Endothelial cell of umbilical vein (primary cell): ENCODE results near the gene KDM5C. TPM values are rescaled to one million over a fixed set of nuclear protein-coding genes. Genes with fewer than 3 reads are reported as not detected.
"Not testable (repeated sequence)": the region's sequence is repeated elsewhere in the genome, so short reads cannot be mapped to it uniquely, and the experiment has no call there.

Experiments used
- BruUV-seq: library from RNA; stranded (reverse); fragments of 400-500 nt; replicated peaks from 2 replicates; lab custom pipeline; 2021; lab: Mats Ljungman, UMichigan
- CTCF ChIA-PET: fragments of 300-600, 350-600 bp; sonication (Branson Sonifier 250); formaldehyde crosslinking; loops from one replicate; lab custom pipeline; 2021; ENCODE audit warnings: antibody characterized with exemption, inconsistent platforms; lab: Charles Lee
- POLR2A ChIA-PET: fragments of 300-600, 350-600 bp; sonication (Branson Sonifier 250); formaldehyde crosslinking; loops from one replicate; lab custom pipeline; 2021; ENCODE audit warnings: antibody characterized with exemption, inconsistent platforms; lab: Charles Lee
- DNase-seq: peaks from one replicate; pipeline ENCODE4 v3.0.0-alpha.2; 2011; ENCODE audit warnings: low read depth, low spot score
- FAIRE-seq: peaks from 2 replicates; lab custom pipeline; 2011; peaks lifted over from hg19 to GRCh38; lab: Jason Lieb, UNC
- H2AFZ ChIP-seq: 2 replicates; pipeline ENCODE4 v1.6.0; 2012; ENCODE audit warnings: low read depth, low read length, control low read depth, inconsistent platforms
- H3K27ac ChIP-seq: 2 replicates; pipeline ENCODE4 v1.5.1; 2011; ENCODE audit warnings: low read depth, mild to moderate bottlenecking, control low read depth, low read length, moderate library complexity; ENCODE audit not compliant: insufficient read depth
- H3K27me3 ChIP-seq, 2 experiments: 2 replicates each; pipeline versions ENCODE4 v1.6.0 to v1.6.1; 2011; ENCODE audit warnings: low read length in 2 of 2, mixed read lengths in 1 of 2; ENCODE audit not compliant: control insufficient read depth in 2 of 2, insufficient read depth in 2 of 2
- H3K36me3 ChIP-seq, 2 experiments: 2 replicates in 1 of 2; 3 replicates in 1 of 2; pipeline ENCODE4 v1.5.1; 2011; ENCODE audit warnings: low read length in 2 of 2, mild to moderate bottlenecking in 1 of 2, moderate library complexity in 1 of 2; ENCODE audit not compliant: control insufficient read depth in 2 of 2, insufficient read depth in 2 of 2; ENCODE audit errors: extremely low read depth in 1 of 2
- H3K4me1 ChIP-seq: 3 replicates; pipeline ENCODE4 v1.5.1; 2011; ENCODE audit warnings: mild to moderate bottlenecking, low read length; ENCODE audit not compliant: control insufficient read depth, insufficient read depth; ENCODE audit errors: extremely low read depth
- H3K4me2 ChIP-seq: 2 replicates; pipeline ENCODE4 v1.6.1; 2011; ENCODE audit warnings: low read length, control low read depth, mixed read lengths; ENCODE audit not compliant: insufficient read depth
- H3K4me3 ChIP-seq, 3 experiments: fragments of 200-600 bp in 1 of 3; sonication (generic), shearing (Covaris generic) in 1 of 3; replicated peaks in 1 of 3; 2 replicates each; pipeline ENCODE4 v1.5.1; 2011 to 2016; ENCODE audit warnings: control low read depth in 3 of 3, low read length in 3 of 3, mild to moderate bottlenecking in 2 of 3, inconsistent platforms in 1 of 3, low read depth in 1 of 3, moderate library complexity in 1 of 3; ENCODE audit not compliant: insufficient read depth in 1 of 3
- H3K79me2 ChIP-seq: 2 replicates; pipeline ENCODE4 v1.6.0; 2012; ENCODE audit warnings: low read length, inconsistent platforms; ENCODE audit not compliant: control insufficient read depth, insufficient read depth
- H3K9ac ChIP-seq: replicated peaks from 2 replicates; pipeline ENCODE3; 2011; ENCODE audit warnings: low read length, control low read depth; ENCODE audit not compliant: insufficient read depth; ENCODE audit errors: extremely low read depth
- H3K9me1 ChIP-seq: replicated peaks from 3 replicates; pipeline ENCODE4 v1.6.0; 2011; ENCODE audit warnings: mild to moderate bottlenecking, low read length; ENCODE audit not compliant: control insufficient read depth, insufficient read depth; ENCODE audit errors: extremely low read depth
- H3K9me3 ChIP-seq: replicated peaks from 2 replicates; pipeline ENCODE4 v1.5.1; 2012; ENCODE audit warnings: low read length, inconsistent platforms; ENCODE audit not compliant: control insufficient read depth, insufficient read depth
- H4K20me1 ChIP-seq: replicated peaks from 2 replicates; pipeline ENCODE3; 2011; ENCODE audit warnings: mild to moderate bottlenecking, low read length; ENCODE audit not compliant: control insufficient read depth, insufficient read depth; ENCODE audit errors: extremely low read depth
- CTCF ChIP-seq, 2 donors: IDR thresholded peaks; 1 replicate in 1 of 2; 2 replicates in 1 of 2; pipeline ENCODE4 v1.5.1; 2011; ENCODE audit warnings: low read length in 2 of 2, mild to moderate bottlenecking in 2 of 2, moderate library complexity in 2 of 2, control low read depth in 1 of 2, inconsistent platforms in 1 of 2, low read depth in 1 of 2; ENCODE audit not compliant: insufficient read depth in 1 of 2; ENCODE audit errors: extremely low read depth in 1 of 2
- EZH2 ChIP-seq: IDR thresholded peaks from 2 replicates; pipeline ENCODE4 v1.6.1; 2012; ENCODE audit warnings: borderline replicate concordance, low read depth, mild to moderate bottlenecking, moderate library complexity, low read length, inconsistent platforms; ENCODE audit not compliant: severe bottlenecking
- FOS ChIP-seq: IDR thresholded peaks from 2 replicates; pipeline ENCODE4 v1.6.1; 2011; ENCODE audit warnings: mild to moderate bottlenecking, low read length, moderate library complexity, borderline replicate concordance; ENCODE audit not compliant: insufficient read depth
- GATA2 ChIP-seq: IDR thresholded peaks from 2 replicates; pipeline ENCODE4 v1.7.0; 2011; ENCODE audit warnings: low read depth, mild to moderate bottlenecking, moderate library complexity, mixed read lengths, low read length; ENCODE audit not compliant: insufficient read length, insufficient read depth
- JUN ChIP-seq: IDR thresholded peaks from 2 replicates; pipeline ENCODE4 v1.6.1; 2011; ENCODE audit warnings: borderline replicate concordance, low read depth; ENCODE audit not compliant: insufficient read length, insufficient read depth
- MYC ChIP-seq: IDR thresholded peaks from one replicate; pipeline ENCODE4 v1.6.1; 2011; ENCODE audit warnings: mild to moderate bottlenecking, low read depth, low read length
- POLR2A ChIP-seq: IDR thresholded peaks from 2 replicates; pipeline ENCODE4 v1.6.1; 2012; ENCODE audit warnings: low read depth, mild to moderate bottlenecking, control low read depth, low read length
- POLR2AphosphoS5 ChIP-seq: IDR thresholded peaks from 2 replicates; pipeline ENCODE4 v1.6.1; 2012; ENCODE audit warnings: low read depth, mild to moderate bottlenecking, control low read depth, low read length, moderate library complexity; ENCODE audit not compliant: insufficient read depth
- dilution Hi-C: fragments of 300-500 bp; cut with MboI; formaldehyde crosslinking; loops from one replicate; pipeline ENCODE4 v1.15.0; 2019; ENCODE audit warnings: low sequenced_read_pairs; ENCODE audit not compliant: extremely low pct_ligation_motif_present
- intact Hi-C: fragments of 100-400 bp; cut with micrococcal nuclease; formaldehyde crosslinking; loops from one replicate; pipeline ENCODE4 v1.10.0; 2022
- polyA plus RNA-seq, 4 experiments: library from polyadenylated mRNA; depleted of rRNA in 3 of 4; stranded (reverse) in 3 of 4; unstranded in 1 of 4; fragments of >200 nt; gene quantifications; 2 replicates each; pipeline versions ENCODE4 v1.2.1 to v1.2.3, GENCODE V29; 2011 to 2012; ENCODE audit warnings: missing spikeins in 1 of 4
- total RNA-seq: library from RNA; stranded (reverse); gene quantifications from 2 replicates; pipeline ENCODE4 v1.2.3, GENCODE V29; 2021
- TF ChIP-seq, protein P1 (sequence below): IDR thresholded peaks from 2 replicates; pipeline ENCODE4 v1.6.1; 2011; ENCODE audit not compliant: insufficient read depth, insufficient read length

Gene KDM5C
- total and polyA plus RNA-seq, 2 donors (not counting 3 experiments of a cell fraction or from before 2014, with no cell fraction given) = 44.7 to 78.7 TPM

DNA sequence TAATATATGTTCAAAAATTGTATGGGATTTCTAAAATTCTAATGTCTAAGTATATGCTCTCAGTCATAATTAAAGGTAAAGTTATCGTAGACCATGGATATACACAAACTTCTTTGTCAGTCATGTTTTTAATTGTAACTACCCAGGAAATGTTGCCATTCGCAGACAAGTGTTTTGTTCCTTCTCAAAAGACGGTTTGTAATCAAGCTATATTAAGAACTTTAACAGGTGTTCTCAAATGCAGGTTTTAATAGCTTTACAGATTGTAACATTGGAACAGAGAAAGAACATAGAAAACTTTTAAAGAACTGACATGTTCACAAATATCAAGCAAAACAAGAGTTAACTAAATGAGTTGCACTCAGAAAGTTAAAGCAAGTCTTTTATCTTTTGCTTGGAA is 58.9 kb downstream of the KDM5C start:
- no peak overlapping the region for H3K9ac ChIP-seq
- ChIA-PET CTCF (no interaction called here), POLR2A (no interaction called here)
- H2AFZ ChIP-seq = no peak overlapping the region
- dilution Hi-C loops (no loop called here), intact Hi-C loops (no loop called here)
- peak; percentile 44 for FAIRE-seq
- BruUV-seq = no TSS peak
- no peaks in the 10 kb centered on the region for H3K79me2 ChIP-seq
- H3K4me2 ChIP-seq = no peak overlapping the region
- DNase-seq = no peak
- TF ChIP-seq MYC (no peak), EZH2 (no peak), CTCF (IDR thresholded peaks at IDR 0.05; ENCODE audit: extremely low read depth in 1 of 2, insufficient read depth in 1 of 2, low read depth in 1 of 2, low read length in 2 of 2) (no peak), POLR2AphosphoS5 (no peak), JUN (no peak), POLR2A (no peak), GATA2 (no peak), FOS (no peak)
- TF ChIP-seq, protein P1, sequence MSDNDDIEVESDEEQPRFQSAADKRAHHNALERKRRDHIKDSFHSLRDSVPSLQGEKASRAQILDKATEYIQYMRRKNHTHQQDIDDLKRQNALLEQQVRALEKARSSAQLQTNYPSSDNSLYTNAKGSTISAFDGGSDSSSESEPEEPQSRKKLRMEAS = no peak
- no peak overlapping the region for H3K27ac ChIP-seq
- H4K20me1 ChIP-seq = no peaks in the 10 kb centered on the region
- H3K4me3 ChIP-seq = no peak overlapping the region
- no peaks in the 10 kb centered on the region for H3K4me1 ChIP-seq
- no peaks in the 10 kb centered on the region for H3K9me3 ChIP-seq
- no peaks in the 10 kb centered on the region for H3K27me3 ChIP-seq
- no peaks in the 10 kb centered on the region for H3K36me3 ChIP-seq
- no peaks in the 10 kb centered on the region for H3K9me1 ChIP-seq

DNA sequence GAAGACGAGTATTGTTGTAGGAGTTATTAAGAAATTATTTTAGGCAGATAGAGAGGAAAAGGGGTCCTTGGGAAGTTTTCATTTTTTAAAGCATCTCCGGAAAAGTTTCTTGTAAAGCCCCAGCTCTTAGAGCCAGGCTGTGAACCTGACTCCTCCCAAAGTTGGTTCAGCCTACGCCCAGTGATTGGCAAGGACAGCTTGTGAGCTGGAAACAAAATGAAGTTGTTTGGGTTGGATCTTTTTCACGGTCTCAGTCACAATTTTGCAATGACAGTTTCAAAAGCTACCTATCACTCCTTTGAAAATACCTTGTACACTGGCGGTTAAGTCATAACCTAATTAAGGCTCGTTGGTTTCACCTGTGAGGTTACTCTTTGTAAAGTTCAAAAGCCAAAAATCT is 60.4 kb downstream of the KDM5C start:
- H2AFZ ChIP-seq, H3K27me3 ChIP-seq, H3K79me2 ChIP-seq, intact Hi-C loops, H3K9ac ChIP-seq, FAIRE-seq, BruUV-seq, dilution Hi-C loops, H3K27ac ChIP-seq, H3K4me2 ChIP-seq, POLR2A ChIA-PET, DNase-seq, H3K36me3 ChIP-seq, H3K4me3 ChIP-seq, CTCF ChIA-PET, H4K20me1 ChIP-seq, H3K4me1 ChIP-seq, H3K9me1 ChIP-seq, H3K9me3 ChIP-seq: not testable (repeated sequence)
